Fibroblast of villous mesenchyme (primary cell): ENCODE results near the gene ARVCF. TPM values are rescaled to one million over a fixed set of nuclear protein-coding genes. Genes with fewer than 3 reads are reported as not detected.

Source experiments
- DNase-seq: peaks from one replicate; pipeline ENCODE4 v3.0.0-alpha.2; 2010; ENCODE audit warnings: low read depth
- H3K4me3 ChIP-seq: 2 replicates; pipeline ENCODE4 v1.5.1; 2011; ENCODE audit warnings: low read depth, mild to moderate bottlenecking, low read length
- CTCF ChIP-seq: IDR thresholded peaks from 2 replicates; pipeline ENCODE4 v1.5.1; 2012; ENCODE audit warnings: low read depth, mild to moderate bottlenecking, low read length; ENCODE audit not compliant: insufficient read depth
- total RNA-seq: library from RNA; depleted of rRNA; stranded (reverse); fragments of >200 nt; gene quantifications from 2 replicates; pipeline ENCODE4 v1.2.3, GENCODE V29; 2012

Gene ARVCF
- total RNA-seq, 1 donor, result 6.0 TPM

DNA sequence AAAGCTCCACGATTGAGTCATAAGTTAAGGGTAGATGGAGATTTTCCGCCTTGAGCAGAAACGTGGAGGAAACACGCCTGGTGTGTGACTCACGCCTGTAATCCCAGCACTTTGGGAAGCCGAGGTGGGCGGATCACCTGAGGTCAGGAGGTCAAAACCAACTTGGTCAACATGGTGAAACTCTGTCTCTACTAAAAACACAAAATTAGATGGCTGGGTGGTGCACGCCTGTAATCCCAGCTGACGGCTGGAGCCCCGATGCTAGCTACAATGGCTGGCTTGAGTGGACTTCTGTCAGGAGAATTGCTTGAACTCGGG, 46.1 kb upstream of the ARVCF start:
- TF ChIP-seq CTCF, result no peak
- DNase-seq, result peak; percentile 79
- no peak overlapping the region for H3K4me3 ChIP-seq

- no peak for DNase-seq
- TF ChIP-seq CTCF, result no peak
Observed at GRCh38 chr22:20062043-20062765, 45.6 kb upstream of the ARVCF start.

DNA sequence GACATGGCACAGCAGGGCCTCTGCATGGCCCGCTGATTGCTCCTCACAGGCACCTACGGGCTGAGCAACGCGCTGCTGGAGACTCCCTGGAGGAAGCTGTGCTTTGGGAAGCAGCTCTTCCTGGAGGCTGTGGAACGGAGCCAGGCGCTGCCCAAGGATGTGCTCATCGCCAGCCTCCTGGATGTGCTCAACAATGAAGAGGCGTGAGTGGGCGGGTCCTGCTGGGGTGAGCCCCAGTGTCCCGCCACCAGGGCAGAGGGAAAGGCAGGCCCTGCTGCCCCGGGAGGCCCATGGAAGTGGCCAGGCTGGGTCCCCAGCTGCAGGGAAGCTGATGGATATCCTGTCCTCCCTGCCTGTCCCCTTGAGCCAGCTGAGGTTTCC, 44.8 kb upstream of the ARVCF start:
- no peak overlapping the region for H3K4me3 ChIP-seq
- DNase-seq, result no peak
- TF ChIP-seq CTCF, result no peak

More at GRCh38 chr22:20062043-20062765, 45.6 kb upstream of the ARVCF start:
- H3K4me3 ChIP-seq, result no peak overlapping the region

DNA sequence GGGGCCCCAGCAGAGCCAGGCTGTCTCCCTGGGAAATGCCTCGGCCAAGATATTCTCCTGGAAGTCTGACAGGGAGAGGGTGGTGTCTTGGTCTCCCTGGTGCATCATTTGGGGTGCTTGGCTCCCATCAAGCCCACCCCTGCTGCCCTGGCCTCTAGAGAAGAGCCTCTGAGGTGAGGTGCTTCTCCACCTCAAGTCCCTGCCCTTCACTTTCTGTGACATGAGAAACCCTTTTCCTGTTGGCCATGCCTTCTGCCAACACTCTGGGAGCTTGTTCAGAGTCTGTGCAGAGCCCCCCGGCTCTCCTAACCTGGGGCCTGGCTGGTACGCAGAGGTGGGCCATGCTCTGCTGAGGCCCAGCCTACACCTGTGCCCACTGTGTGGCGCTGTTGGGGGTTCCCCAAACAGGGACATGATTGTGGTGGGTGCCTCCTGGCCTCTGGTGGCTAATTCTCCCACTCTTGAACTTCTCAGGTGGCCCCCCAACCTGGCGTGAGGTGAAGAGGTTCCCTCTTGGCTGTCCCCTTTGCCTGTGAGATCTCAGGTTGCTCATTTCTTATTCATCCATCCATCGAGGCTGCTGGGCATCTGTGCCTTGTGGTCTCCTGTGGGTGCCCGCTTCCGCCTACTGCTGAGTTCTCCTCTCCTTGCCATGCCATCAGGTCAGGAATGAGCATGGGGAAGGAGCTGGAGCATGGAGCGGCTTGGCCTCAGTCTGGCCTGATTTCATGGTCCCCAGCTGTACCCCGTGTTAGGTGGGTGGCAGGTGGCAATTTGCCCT, 44.3 kb upstream of the ARVCF start:
- TF ChIP-seq CTCF, result no peak
- H3K4me3 ChIP-seq, result no peak overlapping the region
- DNase-seq, result no peak

GRCh38 chr22:20058989-20059770, 42.6 kb upstream of the ARVCF start:
- TF ChIP-seq CTCF, result peak; percentile 26
- peak; percentile 85 for DNase-seq

GRCh38 chr22:20057596-20058268, 41.1 kb upstream of the ARVCF start:
- H3K4me3 ChIP-seq, result no peak overlapping the region
- no peak for DNase-seq
- no peak for TF ChIP-seq CTCF

More at GRCh38 chr22:20058989-20059770, 42.6 kb upstream of the ARVCF start:
- no peak overlapping the region for H3K4me3 ChIP-seq
